DOHH2 (cell line): ENCODE measurements around the gene CSGALNACT2.

ENCODE experiments used
- CTCF ChIP-seq: fragments of 200-600 bp; sonication (generic); IDR thresholded peaks from one replicate; pipeline ENCODE4 v1.5.1; 2014; ENCODE audit warnings: antibody characterized with exemption, mild to moderate bottlenecking, low read depth, low read length; ENCODE audit not compliant: poor library complexity, severe bottlenecking
- EZH2phosphoT487 ChIP-seq: fragments of 200-600 bp; sonication (generic); IDR thresholded peaks from 2 replicates; pipeline ENCODE4 v1.6.1; 2017; ENCODE audit warnings: borderline replicate concordance, mild to moderate bottlenecking, antibody characterized with exemption, low read length, moderate library complexity, mixed read lengths

GRCh38 chr10:43211431-43212042 lies 73.3 kb downstream of the CSGALNACT2 start:
- no peak for TF ChIP-seq EZH2phosphoT487
- TF ChIP-seq CTCF = no peak
